Activated naive CD8-positive, alpha-beta T cell treated with anti-CD3 and anti-CD28 coated beads, Interleukin-2, amount 10 ng/mL, durations not matched to agents 7 days and 5 days (primary cell): ENCODE measurements around the gene SLC25A42. TPM values are rescaled to one million over a fixed set of nuclear protein-coding genes. Genes with fewer than 3 reads are reported as not detected.

Source experiments
- ATAC-seq: fragments of 150-1000 bp; cut with Tn5 transposase; one replicate; pipeline ENCODE4 v1.10.0; 2021; ENCODE audit warnings: low read depth, moderate library complexity
- POLR2A ChIA-PET: fragments of 350-600 bp; sonication (Branson Sonifier 250); formaldehyde crosslinking; loops from one replicate; lab custom pipeline; 2021; ENCODE audit warnings: antibody characterized with exemption; lab: Charles Lee
- DNase-seq: peaks from one replicate; pipeline ENCODE4 v3.0.0; 2021
- H3K27ac Mint-ChIP-seq: one replicate; pipeline ENCODE4 v1.8.0; 2022; ENCODE audit warnings: mild to moderate bottlenecking, mixed read lengths
- H3K27me3 Mint-ChIP-seq: one replicate; pipeline ENCODE4 v1.8.0; 2022; ENCODE audit warnings: mild to moderate bottlenecking, moderate library complexity, mixed read lengths
- H3K36me3 Mint-ChIP-seq: one replicate; pipeline ENCODE4 v1.8.0; 2021; ENCODE audit warnings: mild to moderate bottlenecking, mixed read lengths
- H3K4me1 Mint-ChIP-seq: one replicate; pipeline ENCODE4 v1.8.0; 2021; ENCODE audit warnings: mixed read lengths
- H3K4me3 Mint-ChIP-seq: one replicate; pipeline ENCODE4 v1.8.0; 2022; ENCODE audit warnings: mild to moderate bottlenecking, moderate library complexity, mixed read lengths
- H3K9me3 Mint-ChIP-seq: one replicate; pipeline ENCODE4 v1.8.0; 2021; ENCODE audit warnings: mixed read lengths
- total RNA-seq, 2 experiments: library from RNA; stranded (reverse); gene quantifications; one replicate each; pipeline ENCODE4 v1.2.3, GENCODE V29; 2021

The SLC25A42 gene
- total RNA-seq, 2 experiments from 2014 or later, result 20.4 to 22.0 TPM

DNA sequence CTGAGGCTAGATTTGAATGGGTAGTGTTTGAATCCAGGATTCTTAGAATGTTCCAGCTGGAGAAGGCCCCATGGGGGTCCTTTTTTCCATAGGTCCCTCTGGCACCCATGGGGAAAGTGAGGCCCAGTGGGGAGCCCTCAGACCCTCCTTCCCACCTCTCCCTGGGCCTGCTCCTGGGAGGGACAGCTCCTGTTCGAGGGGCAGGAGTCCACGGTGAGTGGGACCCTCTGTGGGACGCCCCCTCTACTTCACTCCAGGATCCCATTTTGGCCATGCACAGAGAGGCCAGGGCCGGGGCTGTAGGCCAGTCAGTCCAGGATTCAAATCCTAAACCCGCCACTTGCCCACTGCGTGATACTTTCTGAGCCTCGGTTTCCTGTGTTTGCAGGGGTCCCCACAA, 98.7 kb downstream of the SLC25A42 start:
- Mint-ChIP-seq H3K4me3 (no peak overlapping the region), H3K27ac (no peak overlapping the region), H3K9me3 (no peaks in the 10 kb centered on the region), H3K27me3 (no peaks in the 10 kb centered on the region), H3K4me1 (no peaks in the 10 kb centered on the region), H3K36me3 (no peaks in the 10 kb centered on the region)
- POLR2A ChIA-PET, result no interaction called here
- DNase-seq (no peak), ATAC-seq (no peak)

Other genes with a start within 250 kb of the SLC25A42 start
- gene UPF1, start 232.0 kb upstream of the SLC25A42 start, total RNA-seq, result 10 to 100 TPM; 90.4 to 93.2 TPM
- gene CERS1, start 167.8 kb upstream of the SLC25A42 start, total RNA-seq, result not detected
- gene COPE, start 144.6 kb upstream of the SLC25A42 start, total RNA-seq, result 100 to 1,000 TPM; 209 to 213 TPM
- 10 to 100 TPM; 42.3 to 42.8 TPM for gene DDX49, start 144.3 kb upstream of the SLC25A42 start, total RNA-seq
- gene HOMER3, start 122.8 kb upstream of the SLC25A42 start, total RNA-seq, result 1 to 10 TPM in 1 of 2 experiments, under 1 TPM in 1; 0.67 to 1.1 TPM
- gene SUGP2, start 30.5 kb upstream of the SLC25A42 start, total RNA-seq, result 100 to 1,000 TPM; 150 to 155 TPM
- 10 to 100 TPM; 23.3 to 26.2 TPM for gene ARMC6, start 30.4 kb upstream of the SLC25A42 start, total RNA-seq
- 10 to 100 TPM; 25.8 to 30.5 TPM for gene TMEM161A, start 74.5 kb downstream of the SLC25A42 start, total RNA-seq
- 1 to 10 TPM; 5.2 TPM for gene MEF2B, start 106.3 kb downstream of the SLC25A42 start, total RNA-seq
- gene BORCS8, start 128.2 kb downstream of the SLC25A42 start, total RNA-seq, result 10 to 100 TPM; 31.9 to 32.4 TPM
- 10 to 100 TPM; 87.0 to 94.4 TPM for gene RFXANK, start 128.3 kb downstream of the SLC25A42 start, total RNA-seq
- 10 to 100 TPM; 29.1 to 32.9 TPM for gene NR2C2AP, start 139.4 kb downstream of the SLC25A42 start, total RNA-seq
- not detected for gene NCAN, start 148.0 kb downstream of the SLC25A42 start, total RNA-seq
- not detected for gene TM6SF2, start 209.3 kb downstream of the SLC25A42 start, total RNA-seq